GM23338 (cell line): ENCODE results near the gene PRKAG1. TPM values are rescaled to one million over a fixed set of nuclear protein-coding genes. Genes with fewer than 3 reads are reported as not detected.
"Not testable (repeated sequence)": the region's sequence is repeated elsewhere in the genome, so short reads cannot be mapped to it uniquely, and the experiment has no call there.

ENCODE experiments used
- ATAC-seq: fragments of 200-7000 bp; cut with Tn5 transposase; 3 replicates; pipeline ENCODE4 v1.9.1; 2020
- DNase-seq: peaks from one replicate; pipeline ENCODE4 v3.0.0-alpha.2; 2015; ENCODE audit warnings: low spot score
- H2AFZ ChIP-seq: fragments of 200-600 bp; sonication (generic); 2 replicates; pipeline ENCODE4 v1.8.0; 2016; ENCODE audit warnings: antibody characterized with exemption, mild to moderate bottlenecking, moderate library complexity
- H3F3A ChIP-seq: fragments of 200-600 bp; sonication (generic); replicated peaks from 2 replicates; pipeline ENCODE4 v1.8.0; 2017; ENCODE audit warnings: antibody characterized with exemption, mixed run types, low read depth
- H3K27ac ChIP-seq: fragments of 200-600 bp; sonication (generic); 2 replicates; pipeline ENCODE4 v1.6.1; 2016; ENCODE audit warnings: low read depth
- H3K27me3 ChIP-seq: fragments of 200-600 bp; sonication (generic); 2 replicates; pipeline ENCODE4 v1.8.0; 2016; ENCODE audit warnings: mild to moderate bottlenecking, mixed run types, moderate library complexity; ENCODE audit not compliant: insufficient read depth
- H3K36me3 ChIP-seq: fragments of 200-600 bp; sonication (generic); 2 replicates; pipeline ENCODE4 v1.8.0; 2016; ENCODE audit warnings: mild to moderate bottlenecking; ENCODE audit not compliant: insufficient read depth
- H3K4me1 ChIP-seq: fragments of 200-600 bp; sonication (generic); 2 replicates; pipeline ENCODE4 v1.8.0; 2016; ENCODE audit warnings: mild to moderate bottlenecking, moderate library complexity; ENCODE audit not compliant: insufficient read depth
- H3K4me2 ChIP-seq: fragments of 200-600 bp; sonication (generic); 2 replicates; pipeline ENCODE4 v1.7.1; 2017; ENCODE audit warnings: mixed run types
- H3K4me3 ChIP-seq: fragments of 200-600 bp; sonication (generic); 2 replicates; pipeline ENCODE4 v1.6.1; 2016; ENCODE audit warnings: mixed run types
- H3K79me2 ChIP-seq: fragments of 200-600 bp; sonication (generic); replicated peaks from 2 replicates; pipeline ENCODE4 v1.8.0; 2017; ENCODE audit warnings: mild to moderate bottlenecking; ENCODE audit not compliant: insufficient read depth
- H3K9me2 ChIP-seq: fragments of 200-600 bp; sonication (generic); 2 replicates; pipeline ENCODE4 v1.8.0; 2017; ENCODE audit not compliant: insufficient read depth
- H4K20me1 ChIP-seq: fragments of 200-600 bp; sonication (generic); replicated peaks from 2 replicates; pipeline ENCODE4 v1.8.0; 2017; ENCODE audit warnings: mild to moderate bottlenecking; ENCODE audit not compliant: insufficient read depth
- H3K27ac Mint-ChIP-seq: 2 replicates; pipeline ENCODE4 v1.8.0; 2020; ENCODE audit warnings: inconsistent platforms, mild to moderate bottlenecking, moderate library complexity, mixed read lengths
- H3K27me3 Mint-ChIP-seq: 3 replicates; pipeline ENCODE4 v1.8.0; 2022; ENCODE audit warnings: low read depth, mild to moderate bottlenecking, moderate library complexity, mixed read lengths, inconsistent platforms; ENCODE audit not compliant: insufficient read depth, poor library complexity
- H3K36me3 Mint-ChIP-seq: 3 replicates; pipeline ENCODE4 v1.8.0; 2021; ENCODE audit warnings: low read depth, mild to moderate bottlenecking, inconsistent platforms, moderate library complexity, mixed read lengths
- H3K4me1 Mint-ChIP-seq: 3 replicates; pipeline ENCODE4 v1.8.0; 2020; ENCODE audit warnings: mild to moderate bottlenecking, inconsistent platforms, mixed read lengths
- H3K4me3 Mint-ChIP-seq: 3 replicates; pipeline ENCODE4 v1.8.0; 2021; ENCODE audit warnings: moderate library complexity, mild to moderate bottlenecking, inconsistent platforms, mixed read lengths
- H3K9me3 Mint-ChIP-seq: 3 replicates; pipeline ENCODE4 v1.8.0; 2020; ENCODE audit warnings: moderate library complexity, mild to moderate bottlenecking, inconsistent platforms, mixed read lengths
- CREB1 ChIP-seq: fragments of 250-450 bp; sonication (Bioruptor Pico); IDR thresholded peaks from 2 replicates; pipeline ENCODE4 v1.5.0; 2020; ENCODE audit warnings: low read depth, mild to moderate bottlenecking, moderate library complexity
- EZH2phosphoT487 ChIP-seq: fragments of 200-600 bp; sonication (generic); IDR thresholded peaks from one replicate; pipeline ENCODE4 v1.8.1; 2018; ENCODE audit warnings: antibody characterized with exemption; ENCODE audit not compliant: unreplicated experiment
- JUNB ChIP-seq: IDR thresholded peaks from one replicate; pipeline ENCODE4 v1.6.1; 2016; ENCODE audit warnings: antibody characterized with exemption; ENCODE audit not compliant: unreplicated experiment
- NANOG ChIP-seq: IDR thresholded peaks from 2 replicates; pipeline ENCODE4 v1.6.1; 2016; ENCODE audit warnings: antibody characterized with exemption, borderline replicate concordance
- POLR2AphosphoS5 ChIP-seq: IDR thresholded peaks from 2 replicates; pipeline ENCODE4 v1.6.1; 2016; ENCODE audit warnings: antibody characterized with exemption, low read depth
- REST ChIP-seq: IDR thresholded peaks from one replicate; pipeline ENCODE4 v1.6.1; 2018; ENCODE audit warnings: antibody characterized with exemption; ENCODE audit not compliant: unreplicated experiment
- STAT1 ChIP-seq: IDR thresholded peaks from one replicate; pipeline ENCODE4 v1.6.1; 2016; ENCODE audit warnings: antibody characterized with exemption; ENCODE audit not compliant: unreplicated experiment
- ZNF114 ChIP-seq: fragments of 250-450 bp; sonication (Bioruptor Pico); IDR thresholded peaks from 2 replicates; pipeline ENCODE4 v1.5.0; 2020; ENCODE audit warnings: mild to moderate bottlenecking, moderate library complexity
- ZNF331 ChIP-seq: fragments of 250-450 bp; sonication (Bioruptor Pico); IDR thresholded peaks from 2 replicates; pipeline ENCODE4 v1.5.0; 2020; ENCODE audit warnings: low read depth, mild to moderate bottlenecking, moderate library complexity
- polyA plus RNA-seq: library from polyadenylated mRNA; unstranded; fragments of >200 nt; fragmentation: Nextera tagmentation; extraction: Ambion mirVana; gene quantifications from 2 replicates; pipeline ENCODE4 v1.2.1, GENCODE V29; 2016
- total RNA-seq: library from RNA; depleted of rRNA; stranded (reverse); fragments of >200 nt; shearing (Covaris generic); gene quantifications from 2 replicates; pipeline ENCODE4 v1.2.3, GENCODE V29; 2014
- TF ChIP-seq, protein P1 (sequence below): IDR thresholded peaks from 2 replicates; pipeline ENCODE4 v1.6.1; 2016; ENCODE audit warnings: antibody characterized with exemption
- TF ChIP-seq, protein P2 (sequence below), 2 experiments: fragments of 200-600 bp in 1 of 2; sonication (generic) in 1 of 2; conservative IDR thresholded peaks; 2 replicates each; pipeline versions ENCODE4 v1.5.1 to v1.6.1; 2016 to 2017; ENCODE audit warnings: antibody characterized with exemption in 2 of 2, low read depth in 2 of 2, mild to moderate bottlenecking in 2 of 2, moderate library complexity in 1 of 2

The PRKAG1 gene
- total and polyA plus RNA-seq, 2 experiments from 2014 or later, result 19.9 to 35.4 TPM

GRCh38 chr12:49061916-49062315 is 43.3 kb upstream of the PRKAG1 start:
- peaks cover 22% of the 10 kb centered on the region for H3K27me3 Mint-ChIP-seq
- H3K9me3 Mint-ChIP-seq, result not testable (repeated sequence)

GRCh38 chr12:49061157-49061650 is 42.6 kb upstream of the PRKAG1 start:
- ATAC-seq, result no peak
- Histone ChIP-seq H3K4me2 (peak overlapping the region; percentile 98), H3K36me3 (no peaks in the 10 kb centered on the region), H3K9me2 (no peaks in the 10 kb centered on the region), H3K4me3 (peak overlapping the region; percentile 99), H3K27ac (peak overlapping the region; percentile 99), H2AFZ (peak overlapping the region; percentile 92), H3F3A (no peaks in the 10 kb centered on the region), H4K20me1 (peaks cover 32% of the 10 kb centered on the region), H3K79me2 (peaks cover 39% of the 10 kb centered on the region), H3K27me3 (no peaks in the 10 kb centered on the region), H3K4me1 (peaks cover 28% of the 10 kb centered on the region)
- no peak for DNase-seq
- H3K4me3 Mint-ChIP-seq, result peak overlapping the region; percentile 81
- no peaks in the 10 kb centered on the region; the same call in 2 of the 3 replicates for H3K9me3 Mint-ChIP-seq
- H3K27me3 Mint-ChIP-seq, result peaks cover 21% of the 10 kb centered on the region
- peaks cover 40% of the 10 kb centered on the region for H3K4me1 Mint-ChIP-seq
- H3K36me3 Mint-ChIP-seq, result peaks cover 4% of the 10 kb centered on the region; the same call in 1 of the 3 replicates
- TF ChIP-seq JUNB (no peak), NANOG (no peak), STAT1 (no peak)
- peak overlapping the region; percentile 100 for H3K27ac Mint-ChIP-seq

More at GRCh38 chr12:49061916-49062315, 43.3 kb upstream of the PRKAG1 start:
- not testable (repeated sequence) for H3F3A ChIP-seq, H3K27ac Mint-ChIP-seq, H3K36me3 ChIP-seq, H3K9me2 ChIP-seq, H2AFZ ChIP-seq, H3K27me3 ChIP-seq, H3K36me3 Mint-ChIP-seq, H3K4me2 ChIP-seq, DNase-seq, ATAC-seq, H3K27ac ChIP-seq, H3K4me3 ChIP-seq
- H3K4me3 Mint-ChIP-seq, result peak overlapping the region; percentile 81; the same call in 2 of the 3 replicates
- peaks cover 32% of the 10 kb centered on the region for H3K79me2 ChIP-seq
- H3K4me1 Mint-ChIP-seq, result peaks cover 33% of the 10 kb centered on the region
- H4K20me1 ChIP-seq, result peaks cover 26% of the 10 kb centered on the region
- peaks cover 21% of the 10 kb centered on the region for H3K4me1 ChIP-seq

DNA sequence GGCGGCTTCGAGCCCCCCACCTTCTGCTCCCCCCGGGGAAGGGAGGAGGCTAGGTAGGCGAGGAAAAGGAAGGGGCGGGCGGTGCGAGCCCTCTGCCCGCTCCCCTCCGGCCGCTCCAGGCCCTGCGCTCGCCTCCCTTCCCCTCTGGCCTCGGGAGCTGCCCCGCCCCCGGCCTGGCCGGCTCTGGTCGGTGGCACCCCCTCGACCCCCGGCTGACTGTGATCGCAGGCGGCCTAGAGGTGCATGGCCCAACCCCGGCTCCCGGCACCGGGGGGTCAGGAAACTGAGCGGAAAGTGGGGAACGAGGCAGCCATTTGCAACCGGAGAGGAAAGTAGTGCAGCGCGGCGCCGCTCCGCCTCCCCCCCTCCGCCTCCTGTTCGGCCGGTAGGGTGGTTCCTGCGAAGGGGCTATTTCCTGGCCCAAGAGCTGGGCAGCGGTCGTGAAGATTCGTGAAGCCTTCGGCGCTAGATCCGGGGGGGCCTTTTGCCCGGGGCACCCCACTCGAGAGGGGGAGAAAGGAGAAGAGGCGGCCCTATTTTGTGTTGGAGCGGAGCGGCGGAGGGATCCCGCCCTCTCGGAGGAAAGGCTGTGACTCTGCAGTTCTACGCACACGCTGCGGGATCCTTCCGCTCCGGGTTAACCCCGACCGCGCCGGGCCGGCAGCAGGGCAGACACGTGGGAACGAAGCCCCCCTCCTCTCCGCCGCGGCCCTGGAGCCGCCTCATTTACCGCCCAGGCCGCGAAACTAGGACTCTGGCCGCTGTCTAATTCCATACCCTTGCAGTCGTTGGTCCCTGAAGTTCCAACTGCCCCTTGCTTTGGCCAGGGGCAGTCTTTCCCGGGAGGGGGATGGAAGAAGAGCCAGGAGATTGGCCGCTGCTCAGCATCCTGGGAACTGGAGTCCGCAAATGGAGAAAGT is 41.9 kb upstream of the PRKAG1 start, which contains the start of gene KMT2D:
TSS of gene KMT2D (minus strand) at position 558 of the 920 bp plus-strand sequence. CDS start 5,470 bp downstream, outside the sequence.
- Histone ChIP-seq H3K27me3 (no peaks in the 10 kb centered on the region), H3K4me3 (peak within 1 kb of the TSS; percentile 99), H3K79me2 (peaks cover 46% of the 10 kb centered on the region), H4K20me1 (peaks cover 36% of the 10 kb centered on the region), H2AFZ (peak within 1 kb of the TSS; percentile 92), H3F3A (no peaks in the 10 kb centered on the region), H3K36me3 (no peaks in the 10 kb centered on the region), H3K4me1 (peaks cover 29% of the 10 kb centered on the region), H3K4me2 (peak within 1 kb of the TSS; percentile 98), H3K9me2 (no peaks in the 10 kb centered on the region), H3K27ac (peak within 1 kb of the TSS; percentile 99)
- H3K27ac Mint-ChIP-seq, result peak within 1 kb of the TSS; percentile 100
- peak within 1 kb of the TSS; percentile 97 for H3K4me3 Mint-ChIP-seq
- TF ChIP-seq EZH2phosphoT487, result no peak
- TF ChIP-seq ZNF331 (CRISPR knock-in tag), result no peak
- no peak for TF ChIP-seq REST
- peak; percentile 94 for TF ChIP-seq CREB1 (CRISPR knock-in tag)
- TF ChIP-seq, protein P1, sequence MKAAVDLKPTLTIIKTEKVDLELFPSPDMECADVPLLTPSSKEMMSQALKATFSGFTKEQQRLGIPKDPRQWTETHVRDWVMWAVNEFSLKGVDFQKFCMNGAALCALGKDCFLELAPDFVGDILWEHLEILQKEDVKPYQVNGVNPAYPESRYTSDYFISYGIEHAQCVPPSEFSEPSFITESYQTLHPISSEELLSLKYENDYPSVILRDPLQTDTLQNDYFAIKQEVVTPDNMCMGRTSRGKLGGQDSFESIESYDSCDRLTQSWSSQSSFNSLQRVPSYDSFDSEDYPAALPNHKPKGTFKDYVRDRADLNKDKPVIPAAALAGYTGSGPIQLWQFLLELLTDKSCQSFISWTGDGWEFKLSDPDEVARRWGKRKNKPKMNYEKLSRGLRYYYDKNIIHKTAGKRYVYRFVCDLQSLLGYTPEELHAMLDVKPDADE, result peak; percentile 65
- no peak for TF ChIP-seq JUNB
- TF ChIP-seq POLR2AphosphoS5, result peak; percentile 37; the same call in 1 of the 2 replicates
- TF ChIP-seq ZNF114 (CRISPR knock-in tag), result 0 out of 2 replicates have a peak, but pooled peaks have one; percentile 64
- TF ChIP-seq, protein P2, sequence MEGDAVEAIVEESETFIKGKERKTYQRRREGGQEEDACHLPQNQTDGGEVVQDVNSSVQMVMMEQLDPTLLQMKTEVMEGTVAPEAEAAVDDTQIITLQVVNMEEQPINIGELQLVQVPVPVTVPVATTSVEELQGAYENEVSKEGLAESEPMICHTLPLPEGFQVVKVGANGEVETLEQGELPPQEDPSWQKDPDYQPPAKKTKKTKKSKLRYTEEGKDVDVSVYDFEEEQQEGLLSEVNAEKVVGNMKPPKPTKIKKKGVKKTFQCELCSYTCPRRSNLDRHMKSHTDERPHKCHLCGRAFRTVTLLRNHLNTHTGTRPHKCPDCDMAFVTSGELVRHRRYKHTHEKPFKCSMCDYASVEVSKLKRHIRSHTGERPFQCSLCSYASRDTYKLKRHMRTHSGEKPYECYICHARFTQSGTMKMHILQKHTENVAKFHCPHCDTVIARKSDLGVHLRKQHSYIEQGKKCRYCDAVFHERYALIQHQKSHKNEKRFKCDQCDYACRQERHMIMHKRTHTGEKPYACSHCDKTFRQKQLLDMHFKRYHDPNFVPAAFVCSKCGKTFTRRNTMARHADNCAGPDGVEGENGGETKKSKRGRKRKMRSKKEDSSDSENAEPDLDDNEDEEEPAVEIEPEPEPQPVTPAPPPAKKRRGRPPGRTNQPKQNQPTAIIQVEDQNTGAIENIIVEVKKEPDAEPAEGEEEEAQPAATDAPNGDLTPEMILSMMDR (conservative IDR thresholded peaks at IDR 0.05; ENCODE audit: low read depth in 2 of 2), result 0 out of 4 replicates have a peak, but pooled peaks of 1 of the 2 experiments have one; percentile 14
- H3K9me3 Mint-ChIP-seq, result no peaks in the 10 kb centered on the region
- peaks cover 24% of the 10 kb centered on the region for H3K27me3 Mint-ChIP-seq
- H3K4me1 Mint-ChIP-seq, result peaks cover 47% of the 10 kb centered on the region
- ATAC-seq (peak; percentile 67), DNase-seq (peak; percentile 98)
- peaks cover 8% of the 10 kb centered on the region for H3K36me3 Mint-ChIP-seq
